GM12878 (cell line): Measurements from ENCODE around the gene TMEM140. TPM values are rescaled to one million over a fixed set of nuclear protein-coding genes. Genes with fewer than 3 reads are reported as not detected.

Source experiments
- CREM ChIP-seq: IDR thresholded peaks from 2 replicates; pipeline ENCODE4 v1.6.1; 2014; ENCODE audit warnings: antibody characterized with exemption, low read depth
- ELK1 ChIP-seq: IDR thresholded peaks from 2 replicates; pipeline ENCODE4 v1.6.1; 2012; ENCODE audit warnings: low read depth, low read length, improper control_type of control experiment
- SUPT20H ChIP-seq: IDR thresholded peaks from 2 replicates; pipeline ENCODE4 v1.6.1; 2011; ENCODE audit warnings: low read depth, mild to moderate bottlenecking, low read length, moderate library complexity, borderline replicate concordance; ENCODE audit not compliant: control insufficient read depth
- TCF3 ChIP-seq: IDR thresholded peaks from 2 replicates; pipeline ENCODE4 v1.6.1; 2012; ENCODE audit warnings: low read depth, mild to moderate bottlenecking, low read length, borderline replicate concordance; ENCODE audit not compliant: insufficient read depth
- ZBTB11 ChIP-seq: fragments of 450-650 bp; formaldehyde crosslinking; IDR thresholded peaks from 2 replicates; pipeline ENCODE4 v1.5.0; 2022; ENCODE audit warnings: mild to moderate bottlenecking, missing genetic modification characterization
- ZBTB4 ChIP-seq: fragments of 450-650 bp; formaldehyde crosslinking; IDR thresholded peaks from 2 replicates; pipeline ENCODE4 v1.4.0; 2022; ENCODE audit warnings: mild to moderate bottlenecking, moderate library complexity
- polyA plus RNA-seq, 11 experiments: library from polyadenylated mRNA; depleted of rRNA in 4 of 11; unstranded in 6 of 11; stranded (reverse) in 5 of 11; fragments of >200 nt; fragmentation: Nextera tagmentation in 4 of 11; fragmentation: Illumina TruSeq in 1 of 11; extraction: Ambion mirVana in 4 of 11; extraction: Trizol in 1 of 11; gene quantifications; 1 replicate in 1 of 11; 2 replicates in 10 of 11; pipeline versions ENCODE4 v1.2.1 to v1.2.3, GENCODE V29; 2011 to 2016; ENCODE audit warnings: inconsistent platforms in 2 of 11, missing spikeins in 2 of 11, low read depth in 1 of 11
- total RNA-seq, 4 experiments: library from RNA; depleted of rRNA in 3 of 4; stranded (reverse); fragments of >200 nt in 3 of 4; fragmentation: Illumina TruSeq in 1 of 4; extraction: Trizol in 1 of 4; gene quantifications; 2 replicates each; pipeline versions ENCODE4 v1.2.1 to v1.2.3, GENCODE V29; 2013 to 2021

Gene TMEM140
- total and polyA plus RNA-seq, 10 of the 15 experiments (the other 5 are each of a cell fraction or from before 2014, with no cell fraction given): 0.85 to 20.7 (median 3.3) TPM

GRCh38 chr7:135204876-135205275 is 57.0 kb downstream of the TMEM140 start (continued):
- TF ChIP-seq ZBTB11 (no peak), SUPT20H (no peak), ZBTB4 (no peak), CREM (no peak), TCF3 (no peak), ELK1 (no peak)
